KOPT-K1 (cell line): Measurements from ENCODE around the gene ZNF189.

Source experiments
- H3K27ac ChIP-seq: fragments of 200-600 bp; sonication (generic); 2 replicates; pipeline ENCODE4 v1.5.1; 2016; ENCODE audit warnings: antibody characterized with exemption, mild to moderate bottlenecking, low read depth, low read length; ENCODE audit not compliant: poor library complexity, severe bottlenecking
- H3K36me3 ChIP-seq: fragments of 200-600 bp; sonication (generic); 2 replicates; pipeline ENCODE4 v1.5.1; 2017; ENCODE audit warnings: antibody characterized with exemption, mild to moderate bottlenecking, low read length, moderate library complexity; ENCODE audit not compliant: insufficient read depth
- H3K9me3 ChIP-seq: fragments of 200-600 bp; sonication (generic); 2 replicates; pipeline ENCODE4 v1.5.1; 2017; ENCODE audit warnings: antibody characterized with exemption, low read length, mild to moderate bottlenecking; ENCODE audit not compliant: insufficient read depth, poor library complexity, severe bottlenecking

ZNF189 gene

DNA sequence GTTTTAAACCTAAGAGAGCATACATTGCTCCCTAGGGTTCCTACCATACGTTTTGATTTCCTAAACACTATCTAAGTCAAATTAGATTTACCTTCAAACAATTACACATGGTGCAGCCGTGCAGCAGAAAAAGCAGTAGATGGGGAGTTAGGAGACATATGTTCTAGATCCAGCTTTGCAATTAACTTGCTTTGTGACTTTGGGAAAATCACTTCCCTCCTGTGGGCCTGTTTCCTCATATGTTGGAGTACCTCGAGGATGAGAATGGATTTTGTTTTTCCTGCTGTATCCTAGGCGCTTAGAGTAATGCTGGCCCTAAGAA lies 944 bp upstream of the ZNF189 start:
- peaks cover 34% of the 10 kb centered on the region for H3K9me3 ChIP-seq
- H3K27ac ChIP-seq, result peak overlapping the region; percentile 74
- H3K36me3 ChIP-seq, result peaks cover 53% of the 10 kb centered on the region

DNA sequence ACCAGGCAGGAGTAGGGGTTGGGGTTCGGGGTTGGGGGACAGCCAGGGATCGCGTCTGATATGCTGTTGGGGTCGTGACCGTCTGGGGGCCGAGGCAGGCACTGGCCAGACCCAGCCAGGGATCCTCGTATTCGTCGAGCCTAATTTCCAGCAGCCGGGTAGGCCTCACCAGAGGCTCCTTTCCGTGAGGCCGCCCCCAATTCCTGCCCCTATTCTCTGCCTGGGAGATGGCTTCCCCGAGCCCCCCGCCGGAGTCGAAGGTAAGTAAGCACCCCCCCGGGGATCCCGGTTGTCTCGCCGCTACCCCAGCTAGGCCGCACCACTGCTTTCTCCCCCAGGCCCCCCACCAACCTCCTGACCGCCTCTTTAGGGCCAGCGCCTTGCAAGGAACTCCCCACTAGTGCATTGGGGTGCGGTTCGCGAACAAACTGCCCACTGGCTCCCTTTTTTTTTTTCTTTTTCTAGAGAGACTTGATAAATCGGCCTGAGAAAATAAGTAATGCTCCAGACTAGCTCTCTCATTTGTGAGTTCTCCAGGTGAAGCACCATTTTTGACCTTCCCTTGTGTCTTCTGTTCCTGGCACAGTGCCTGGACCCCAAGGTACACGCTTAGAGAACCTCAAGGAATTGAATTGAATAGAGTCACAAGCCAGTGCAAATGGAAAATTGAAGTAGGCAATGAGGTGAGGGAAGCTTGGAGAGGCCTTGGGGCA lies 435 bp downstream of the ZNF189 start:
- peak overlapping the region; percentile 63 for H3K27ac ChIP-seq
- H3K36me3 ChIP-seq, result peaks cover 63% of the 10 kb centered on the region
- H3K9me3 ChIP-seq, result peaks cover 34% of the 10 kb centered on the region

DNA sequence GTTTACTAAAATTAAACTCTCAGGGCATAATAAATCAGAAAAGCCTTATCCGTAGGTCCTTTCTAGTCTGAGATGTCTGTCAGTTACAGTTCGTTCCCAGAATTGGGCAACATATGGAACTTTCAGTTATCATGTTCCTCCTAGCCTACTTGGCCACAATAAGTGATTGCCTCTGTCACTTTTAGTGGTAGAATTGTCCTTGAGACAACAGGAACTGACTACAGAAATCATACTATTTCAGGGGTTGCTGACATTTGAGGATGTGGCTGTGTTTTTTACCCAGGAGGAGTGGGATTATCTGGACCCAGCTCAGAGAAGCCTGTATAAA lies 956 bp downstream of the ZNF189 start:
- H3K27ac ChIP-seq, result peak overlapping the region; percentile 63
- H3K9me3 ChIP-seq, result peaks cover 34% of the 10 kb centered on the region
- peaks cover 63% of the 10 kb centered on the region for H3K36me3 ChIP-seq

DNA sequence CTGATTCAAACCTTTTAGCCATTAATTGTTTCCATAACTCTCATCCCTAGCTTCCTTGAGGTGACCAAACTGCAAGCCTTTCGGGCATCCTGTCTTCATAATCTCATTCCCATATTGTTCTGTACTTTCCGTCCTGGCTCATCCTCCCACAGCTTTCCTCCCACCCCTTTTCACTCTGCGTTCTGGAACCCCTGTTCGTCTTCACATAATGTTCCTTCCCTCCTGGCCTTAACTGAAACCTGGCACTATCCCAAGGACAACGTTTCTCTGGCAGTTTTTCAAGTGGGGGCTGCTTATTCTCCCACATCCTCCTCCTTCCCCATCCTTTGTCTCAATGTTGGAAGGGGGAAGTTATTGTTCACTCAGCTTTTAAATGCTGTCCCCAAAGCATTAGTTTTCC lies 1.5 kb downstream of the ZNF189 start:
- peaks cover 63% of the 10 kb centered on the region for H3K36me3 ChIP-seq
- peaks cover 34% of the 10 kb centered on the region for H3K9me3 ChIP-seq
- no peak overlapping the region for H3K27ac ChIP-seq

DNA sequence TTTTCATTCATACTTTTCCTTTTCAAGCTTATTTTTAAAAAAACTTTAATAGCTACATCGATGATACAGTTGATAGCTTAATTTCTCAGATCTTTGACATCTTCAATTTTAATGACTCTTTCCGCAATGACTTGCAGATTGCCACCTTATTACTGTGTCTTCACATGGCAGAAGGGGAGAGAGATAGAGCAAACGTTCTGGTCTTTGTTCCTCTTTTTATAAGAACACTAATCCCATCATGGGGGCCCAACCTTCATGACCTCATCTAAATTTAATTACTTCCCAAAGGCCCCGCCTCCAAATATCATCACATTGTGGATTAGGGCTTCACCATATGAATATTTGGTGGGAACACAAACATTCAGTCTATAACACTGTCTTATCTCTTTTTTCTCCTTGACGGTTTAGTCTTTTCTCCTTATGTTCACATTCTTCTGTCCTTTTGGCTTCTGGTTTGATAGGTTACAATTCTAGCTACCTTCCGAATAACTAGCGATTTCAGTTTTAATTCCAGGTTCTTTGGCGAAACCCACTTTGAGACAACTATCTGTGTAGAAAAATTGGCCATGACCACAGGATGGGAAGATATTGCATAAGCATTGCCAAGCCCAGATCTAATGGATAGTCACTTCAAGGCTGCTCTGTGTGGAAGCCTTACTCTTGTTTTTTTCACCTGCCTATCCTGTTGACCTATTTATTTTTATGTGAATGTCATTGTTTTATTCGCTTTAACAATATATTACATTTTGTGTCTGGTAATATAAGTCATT lies 5.0 kb downstream of the ZNF189 start:
- Histone ChIP-seq H3K9me3 (peaks cover 64% of the 10 kb centered on the region), H3K27ac (no peak overlapping the region), H3K36me3 (peaks cover 88% of the 10 kb centered on the region)

DNA sequence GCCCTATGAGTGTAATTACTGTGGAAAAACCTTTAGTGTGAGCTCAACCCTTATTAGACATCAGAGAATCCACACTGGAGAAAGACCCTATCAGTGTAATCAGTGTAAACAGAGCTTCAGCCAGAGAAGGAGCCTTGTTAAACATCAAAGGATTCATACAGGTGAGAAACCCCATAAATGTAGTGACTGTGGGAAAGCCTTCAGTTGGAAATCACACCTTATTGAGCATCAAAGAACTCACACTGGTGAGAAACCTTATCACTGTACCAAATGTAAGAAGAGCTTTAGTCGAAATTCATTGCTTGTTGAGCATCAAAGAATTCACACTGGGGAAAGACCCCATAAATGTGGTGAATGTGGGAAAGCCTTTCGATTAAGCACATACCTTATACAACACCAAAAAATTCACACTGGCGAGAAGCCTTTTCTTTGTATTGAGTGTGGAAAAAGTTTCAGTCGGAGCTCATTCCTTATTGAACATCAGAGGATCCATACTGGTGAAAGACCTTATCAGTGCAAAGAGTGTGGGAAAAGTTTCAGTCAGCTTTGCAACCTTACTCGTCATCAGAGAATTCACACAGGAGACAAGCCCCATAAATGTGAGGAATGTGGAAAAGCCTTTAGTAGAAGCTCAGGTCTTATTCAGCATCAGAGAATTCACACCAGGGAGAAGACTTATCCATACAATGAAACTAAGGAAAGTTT lies 9.9 kb downstream of the ZNF189 start:
- Histone ChIP-seq H3K36me3 (peaks cover 65% of the 10 kb centered on the region), H3K9me3 (peaks cover 91% of the 10 kb centered on the region), H3K27ac (no peak overlapping the region)

DNA sequence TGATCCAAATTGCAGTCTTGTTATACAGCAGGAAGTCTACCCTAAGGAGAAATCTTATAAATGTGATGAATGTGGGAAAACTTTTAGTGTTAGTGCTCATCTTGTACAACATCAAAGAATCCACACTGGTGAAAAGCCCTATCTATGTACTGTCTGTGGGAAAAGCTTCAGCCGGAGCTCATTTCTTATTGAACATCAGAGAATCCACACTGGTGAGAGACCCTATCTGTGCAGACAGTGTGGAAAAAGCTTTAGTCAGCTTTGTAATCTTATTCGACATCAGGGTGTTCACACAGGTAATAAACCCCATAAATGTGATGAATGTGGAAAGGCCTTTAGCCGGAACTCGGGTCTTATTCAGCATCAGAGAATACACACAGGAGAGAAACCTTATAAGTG lies 10.4 kb downstream of the ZNF189 start:
- Histone ChIP-seq H3K9me3 (peaks cover 89% of the 10 kb centered on the region), H3K36me3 (peaks cover 59% of the 10 kb centered on the region), H3K27ac (no peak overlapping the region)

DNA sequence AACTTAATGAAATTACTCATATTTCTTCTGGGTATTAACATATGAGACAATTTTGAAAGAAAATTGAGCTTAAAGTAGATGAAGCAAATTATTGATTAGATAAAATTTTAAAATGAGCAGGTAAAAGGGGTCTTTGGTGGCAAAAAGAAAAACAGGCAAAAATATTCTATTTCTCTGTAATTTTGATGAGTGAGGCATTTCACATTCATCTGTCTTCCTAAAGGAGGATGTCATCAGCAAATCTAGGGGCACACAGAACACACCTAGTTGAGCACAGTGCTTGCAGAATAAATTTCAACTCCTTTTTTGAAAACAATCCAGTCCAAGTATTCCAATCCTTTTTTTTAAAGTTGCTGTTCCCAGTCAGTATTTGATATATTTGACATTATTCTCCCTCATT lies 16.2 kb downstream of the ZNF189 start:
- Histone ChIP-seq H3K27ac (no peak overlapping the region), H3K9me3 (peaks cover 31% of the 10 kb centered on the region), H3K36me3 (peaks cover 2% of the 10 kb centered on the region; the same call in 1 of the 2 replicates)

DNA sequence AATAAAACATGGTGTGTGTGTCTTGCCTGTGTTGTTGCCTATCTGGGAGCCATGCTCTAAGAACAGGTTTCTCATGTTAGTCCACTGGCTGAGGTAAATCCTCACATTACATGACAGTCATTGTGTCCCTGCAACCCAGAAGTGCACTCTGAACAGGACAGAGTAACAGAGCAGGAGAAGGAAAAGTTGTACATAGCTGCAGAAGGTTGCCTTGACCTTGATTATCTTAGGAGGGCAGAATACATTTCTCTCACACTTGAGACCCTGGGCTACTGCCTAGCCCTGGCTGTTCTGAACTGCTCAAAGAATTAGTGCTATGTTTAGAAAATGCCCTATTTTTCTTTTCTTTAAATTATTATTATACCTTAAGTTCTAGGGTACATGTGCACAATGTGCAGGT lies 16.9 kb downstream of the ZNF189 start:
- H3K9me3 ChIP-seq, result peaks cover 24% of the 10 kb centered on the region
- no peak overlapping the region for H3K27ac ChIP-seq
- H3K36me3 ChIP-seq, result no peaks in the 10 kb centered on the region

DNA sequence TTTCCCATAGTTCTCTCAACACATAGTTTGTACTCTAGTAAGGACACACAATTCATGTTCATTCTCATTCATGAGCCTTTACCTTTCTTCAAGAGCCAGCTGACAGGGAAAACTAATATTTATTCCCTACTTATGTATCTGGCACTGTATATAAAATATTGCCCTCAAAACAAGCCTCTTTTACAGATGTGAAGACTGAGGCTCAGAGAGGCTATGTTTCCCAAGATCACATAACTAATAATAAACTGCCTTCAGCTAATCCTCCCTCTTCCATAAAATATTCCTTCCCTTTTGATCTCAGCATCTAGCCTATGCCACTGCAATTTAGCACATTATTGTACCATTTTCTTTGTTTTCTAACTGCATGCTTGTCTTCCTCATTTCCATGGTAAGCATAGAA lies 18.7 kb downstream of the ZNF189 start:
- Histone ChIP-seq H3K27ac (no peak overlapping the region), H3K9me3 (peaks cover 13% of the 10 kb centered on the region), H3K36me3 (no peaks in the 10 kb centered on the region)

DNA sequence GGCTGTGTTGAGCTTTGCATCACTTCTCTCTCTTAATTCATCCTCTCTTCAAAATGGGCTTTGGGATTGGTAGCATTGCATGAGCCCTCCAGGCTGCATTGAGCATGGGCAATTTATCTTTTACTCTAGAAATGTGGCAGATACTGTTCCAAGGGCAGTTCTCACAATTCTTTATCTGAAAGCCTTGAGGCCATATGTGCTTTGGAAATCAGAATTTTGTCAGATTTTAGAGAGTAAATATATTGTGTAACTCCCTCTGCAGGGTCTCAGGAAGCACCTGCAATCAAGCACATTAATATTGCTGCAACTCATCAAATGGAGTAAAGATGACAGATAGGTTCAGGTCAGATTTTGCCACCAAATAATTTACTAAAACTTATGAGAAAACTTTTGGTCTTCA lies 19.3 kb downstream of the ZNF189 start:
- H3K9me3 ChIP-seq, result peaks cover 9% of the 10 kb centered on the region
- H3K27ac ChIP-seq, result no peak overlapping the region
- H3K36me3 ChIP-seq, result no peaks in the 10 kb centered on the region

DNA sequence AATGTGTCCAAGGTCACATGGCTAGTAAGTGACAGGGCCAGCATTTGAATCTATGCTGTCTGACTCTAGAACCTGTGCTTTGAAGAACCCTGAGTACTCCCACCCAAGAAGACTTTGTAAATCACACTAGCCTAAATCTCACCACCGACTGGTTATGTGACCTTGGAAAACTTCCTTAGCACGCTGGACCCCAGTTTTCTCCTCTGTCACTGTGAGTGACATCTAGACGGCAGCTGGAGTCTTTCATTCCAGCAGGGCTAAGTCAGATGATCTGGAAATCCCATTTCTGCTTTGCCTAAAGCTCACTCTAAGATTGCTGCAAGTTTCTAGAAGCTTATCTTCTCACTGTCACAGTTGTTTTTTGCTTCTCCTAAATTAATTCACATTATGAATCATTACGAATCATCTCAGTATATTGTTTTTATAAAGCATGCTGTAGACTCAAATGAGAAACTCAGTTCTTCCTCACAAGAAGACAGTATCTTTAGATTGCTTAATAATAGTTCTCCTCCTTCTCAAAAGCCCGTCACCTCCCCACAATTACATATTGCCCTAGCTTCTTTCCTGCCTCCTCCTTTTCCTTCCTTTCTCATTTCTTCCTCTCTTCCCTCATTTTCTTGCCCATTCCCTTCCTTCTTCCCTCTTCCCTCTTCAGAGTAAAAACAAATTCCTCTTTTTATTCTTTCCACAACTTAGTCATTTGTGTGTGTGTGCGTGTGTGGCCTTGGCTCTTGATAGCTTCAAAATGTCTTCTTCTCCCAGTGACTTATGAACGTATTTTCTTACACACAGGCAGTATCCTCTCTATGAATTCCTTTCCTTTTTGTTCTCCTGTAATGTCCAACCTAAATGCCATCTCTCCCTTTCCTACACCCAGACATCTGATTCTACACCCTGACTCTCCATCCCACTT lies 20.1 kb downstream of the ZNF189 start:
- no peak overlapping the region for H3K27ac ChIP-seq
- peaks cover 1% of the 10 kb centered on the region for H3K9me3 ChIP-seq
- H3K36me3 ChIP-seq, result no peaks in the 10 kb centered on the region

DNA sequence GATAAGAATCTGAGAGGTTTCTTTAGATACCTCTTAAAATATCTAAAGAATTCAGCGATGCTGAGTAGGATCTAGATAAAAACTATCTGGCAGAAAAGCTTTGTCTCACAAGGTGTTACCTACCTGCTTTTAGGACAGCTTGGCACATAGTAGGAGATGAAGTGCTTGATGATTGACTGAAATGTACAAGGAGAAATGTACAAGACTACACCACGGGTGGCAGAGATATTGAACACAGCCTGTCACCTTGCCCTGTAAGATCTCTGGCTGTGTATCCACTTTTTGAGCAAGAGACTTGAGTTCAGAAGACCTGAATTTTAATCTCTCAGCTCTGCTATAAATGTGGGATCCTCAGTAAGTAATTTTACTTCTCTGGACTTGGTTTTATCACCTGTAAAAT lies 21.2 kb downstream of the ZNF189 start:
- no peaks in the 10 kb centered on the region for H3K36me3 ChIP-seq
- H3K27ac ChIP-seq, result no peak overlapping the region
- H3K9me3 ChIP-seq, result no peaks in the 10 kb centered on the region

DNA sequence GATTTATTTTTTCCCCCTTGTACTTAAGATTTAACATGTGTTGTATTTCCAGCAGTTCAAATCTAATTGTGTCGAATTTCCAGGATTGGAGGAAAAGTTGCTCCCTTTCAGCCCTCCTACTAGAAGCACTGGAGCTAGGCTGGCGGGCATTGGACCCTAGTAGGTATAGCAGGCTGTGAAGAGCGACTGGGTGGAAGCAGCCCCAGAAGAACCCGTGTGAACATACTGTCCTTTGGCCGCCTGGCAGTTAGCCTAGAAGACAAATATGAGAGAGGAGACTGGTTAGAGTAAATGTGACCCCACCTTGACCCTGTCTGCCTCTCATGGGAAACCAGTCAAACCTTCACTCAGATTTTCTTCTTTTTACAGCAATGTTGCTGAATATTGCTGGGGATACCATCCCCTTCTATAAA lies 23.0 kb downstream of the ZNF189 start:
- no peaks in the 10 kb centered on the region for H3K9me3 ChIP-seq
- H3K27ac ChIP-seq, result no peak overlapping the region
- H3K36me3 ChIP-seq, result no peaks in the 10 kb centered on the region

DNA sequence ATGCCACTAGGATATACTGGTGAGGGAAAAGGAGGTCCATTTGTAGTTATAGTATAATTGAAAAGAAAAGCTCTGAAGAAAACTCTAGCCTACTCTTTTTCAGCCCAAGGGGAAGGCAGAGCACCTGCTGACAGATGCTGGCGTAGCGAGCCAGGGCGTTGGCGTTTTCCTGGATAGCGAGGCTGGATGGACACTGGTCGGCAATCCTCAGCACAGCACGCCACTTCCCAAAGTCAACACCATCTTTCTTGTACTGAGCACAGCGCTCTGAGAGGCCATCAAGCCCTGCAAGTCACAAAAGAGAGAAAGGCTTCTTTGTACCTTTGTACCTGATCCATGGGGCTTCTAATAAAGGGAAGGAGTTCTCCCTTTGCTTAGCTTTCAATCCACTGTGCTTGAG lies 28.7 kb downstream of the ZNF189 start:
- Histone ChIP-seq H3K36me3 (no peaks in the 10 kb centered on the region), H3K9me3 (no peaks in the 10 kb centered on the region), H3K27ac (no peak overlapping the region)
